Astrocyte of the cerebellum (primary cell): ENCODE measurements around the gene ASTN2.
A peak's percentile ranks its signal among the peaks of the same experiment; 100 is the strongest.

Source experiments
- DNase-seq: peaks from one replicate; pipeline ENCODE4 v3.0.0-alpha.2; 2011; ENCODE audit warnings: low read depth
- H3K4me3 ChIP-seq: 2 replicates; pipeline ENCODE4 v1.5.1; 2011; ENCODE audit warnings: mild to moderate bottlenecking, low read depth, low read length, moderate library complexity
- in situ Hi-C: cut with HindIII; loops from 2 replicates; pipeline ENCODE4 v1.10.0; 2017; ENCODE audit warnings: low sequenced_read_pairs
- TF ChIP-seq, protein P1 (sequence below): IDR thresholded peaks from 2 replicates; pipeline ENCODE4 v1.5.1; 2012; ENCODE audit warnings: low read length, low read depth, moderate library complexity, mild to moderate bottlenecking; ENCODE audit errors: missing control alignments

ASTN2 gene

DNA sequence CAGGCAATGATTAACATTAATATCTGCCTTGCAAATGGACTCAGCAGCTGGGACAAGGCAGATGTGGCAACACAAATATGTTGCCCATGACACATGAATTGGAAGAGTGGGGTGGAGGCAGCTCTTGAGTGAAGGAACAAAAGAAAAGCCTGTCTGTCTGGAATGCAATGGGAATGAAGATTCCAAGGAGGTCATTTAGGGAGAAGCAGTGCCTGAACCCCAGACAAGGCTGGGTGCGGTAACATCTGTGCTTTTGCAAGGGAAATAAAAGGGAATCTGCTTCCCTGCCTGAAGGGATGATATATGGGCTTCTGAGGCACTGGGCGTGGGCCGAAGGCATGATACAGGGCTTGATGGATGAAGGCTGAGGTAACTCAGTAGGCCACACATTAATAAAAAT is 821.9 kb downstream of the ASTN2 start:
- in situ Hi-C loops = no loop called here
- DNase-seq = no peak
- TF ChIP-seq, protein P1, sequence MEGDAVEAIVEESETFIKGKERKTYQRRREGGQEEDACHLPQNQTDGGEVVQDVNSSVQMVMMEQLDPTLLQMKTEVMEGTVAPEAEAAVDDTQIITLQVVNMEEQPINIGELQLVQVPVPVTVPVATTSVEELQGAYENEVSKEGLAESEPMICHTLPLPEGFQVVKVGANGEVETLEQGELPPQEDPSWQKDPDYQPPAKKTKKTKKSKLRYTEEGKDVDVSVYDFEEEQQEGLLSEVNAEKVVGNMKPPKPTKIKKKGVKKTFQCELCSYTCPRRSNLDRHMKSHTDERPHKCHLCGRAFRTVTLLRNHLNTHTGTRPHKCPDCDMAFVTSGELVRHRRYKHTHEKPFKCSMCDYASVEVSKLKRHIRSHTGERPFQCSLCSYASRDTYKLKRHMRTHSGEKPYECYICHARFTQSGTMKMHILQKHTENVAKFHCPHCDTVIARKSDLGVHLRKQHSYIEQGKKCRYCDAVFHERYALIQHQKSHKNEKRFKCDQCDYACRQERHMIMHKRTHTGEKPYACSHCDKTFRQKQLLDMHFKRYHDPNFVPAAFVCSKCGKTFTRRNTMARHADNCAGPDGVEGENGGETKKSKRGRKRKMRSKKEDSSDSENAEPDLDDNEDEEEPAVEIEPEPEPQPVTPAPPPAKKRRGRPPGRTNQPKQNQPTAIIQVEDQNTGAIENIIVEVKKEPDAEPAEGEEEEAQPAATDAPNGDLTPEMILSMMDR = no peak
- H3K4me3 ChIP-seq = no peak overlapping the region

- no peak overlapping the region for H3K4me3 ChIP-seq
- TF ChIP-seq, protein P1 = peak; percentile 45
- in situ Hi-C loops = no loop called here
- no peak for DNase-seq
Measured at GRCh38 chr9:116589392-116590354, 825.2 kb downstream of the ASTN2 start.

GRCh38 chr9:116587919-116588318 is 826.9 kb downstream of the ASTN2 start:
- no peak overlapping the region for H3K4me3 ChIP-seq
- in situ Hi-C loops = no loop called here
- DNase-seq = no peak
- TF ChIP-seq, protein P1 = no peak

GRCh38 chr9:116585896-116586295 is 829.0 kb downstream of the ASTN2 start:
- no peak overlapping the region for H3K4me3 ChIP-seq
- TF ChIP-seq, protein P1 = no peak
- in situ Hi-C loops = no loop called here
- DNase-seq = no peak

DNA sequence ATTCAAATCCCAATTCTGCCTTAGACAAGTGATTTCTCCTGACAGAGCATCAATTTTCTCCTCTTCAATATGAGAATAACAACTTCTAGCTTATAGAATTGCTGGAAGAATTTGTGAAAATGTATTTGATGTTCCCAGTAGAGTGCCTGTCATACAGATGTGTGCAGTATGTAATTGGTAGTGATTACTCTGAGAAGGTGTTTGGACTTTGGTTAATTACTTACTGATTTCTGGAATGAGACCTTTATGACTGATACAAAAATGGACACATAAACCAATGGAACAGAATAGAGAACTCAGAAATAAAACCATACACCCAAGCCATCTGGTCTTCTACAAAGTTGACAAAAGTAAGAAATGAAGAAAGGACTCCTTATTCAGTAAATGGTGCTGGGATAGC is 829.7 kb downstream of the ASTN2 start:
- TF ChIP-seq, protein P1 = no peak
- H3K4me3 ChIP-seq = no peak overlapping the region
- no peak for DNase-seq
- in situ Hi-C loops = no loop called here

DNA sequence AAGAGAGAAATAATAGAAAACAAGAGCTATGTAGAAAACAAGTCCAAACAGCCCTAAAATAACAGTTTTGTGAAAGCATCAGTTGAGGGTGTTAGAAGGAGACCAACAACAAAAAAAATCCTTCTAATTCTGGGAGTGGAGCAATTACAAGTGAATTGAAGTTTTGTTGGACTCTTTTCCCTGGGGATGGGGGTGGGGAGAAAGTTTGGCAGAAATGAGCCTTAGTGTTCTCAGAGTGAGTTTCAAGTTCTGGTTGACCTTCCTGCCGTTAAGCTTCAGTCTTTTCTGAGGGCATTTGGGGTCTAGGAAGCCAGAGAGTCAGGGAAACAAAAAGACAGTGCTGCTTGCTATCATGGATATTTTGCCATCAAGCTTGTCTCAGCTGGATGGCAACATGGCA is 834.0 kb downstream of the ASTN2 start:
- no peak for DNase-seq
- TF ChIP-seq, protein P1 = no peak
- in situ Hi-C loops = loop anchor here (5.0 kb wide), 1 partner anchor 989 kb away; no protein-coding TSS in a partner anchor
- H3K4me3 ChIP-seq = no peak overlapping the region
